ENCODE measurements around the gene TDO2.

- TF ChIP-seq SP1 (IDR thresholded peaks at IDR 0.05) (no peak), BHLHE40 (IDR thresholded peaks at IDR 0.05; ENCODE audit: borderline replicate concordance) (no peak), SUZ12 (IDR thresholded peaks at IDR 0.05) (no peak), HDGF (IDR thresholded peaks at IDR 0.05; ENCODE audit: borderline replicate concordance) (no peak), L3MBTL2 (conservative IDR thresholded peaks at IDR 0.05) (no peak), ARNT (IDR thresholded peaks at IDR 0.05) (no peak), FOXM1 (IDR thresholded peaks at IDR 0.05; ENCODE audit: borderline replicate concordance) (no peak), TARDBP (IDR thresholded peaks at IDR 0.05) (no peak)
Measured at GRCh38 chr4:155921597-155921996, 18.1 kb downstream of the TDO2 start.
